Activated naive CD8-positive, alpha-beta T cell treated with anti-CD3 and anti-CD28 coated beads, Interleukin-2, amount 50 U/mL, for 16 hours (primary cell): Measurements from ENCODE around the gene CCDC106.
A peak's percentile ranks its signal among the peaks of the same experiment; 100 is the strongest.

Experiments
- DNase-seq: peaks from one replicate; pipeline ENCODE4 v3.0.0-alpha.2; 2020; ENCODE audit warnings: low read depth, low spot score

Gene CCDC106

GRCh38 chr19:55647732-55648584, at the start of gene CCDC106:
CCDC106 (plus strand) TSS chr19:55648212; CDS start chr19:55649047, 835 bp downstream.
- DNase-seq = no peak

DNA sequence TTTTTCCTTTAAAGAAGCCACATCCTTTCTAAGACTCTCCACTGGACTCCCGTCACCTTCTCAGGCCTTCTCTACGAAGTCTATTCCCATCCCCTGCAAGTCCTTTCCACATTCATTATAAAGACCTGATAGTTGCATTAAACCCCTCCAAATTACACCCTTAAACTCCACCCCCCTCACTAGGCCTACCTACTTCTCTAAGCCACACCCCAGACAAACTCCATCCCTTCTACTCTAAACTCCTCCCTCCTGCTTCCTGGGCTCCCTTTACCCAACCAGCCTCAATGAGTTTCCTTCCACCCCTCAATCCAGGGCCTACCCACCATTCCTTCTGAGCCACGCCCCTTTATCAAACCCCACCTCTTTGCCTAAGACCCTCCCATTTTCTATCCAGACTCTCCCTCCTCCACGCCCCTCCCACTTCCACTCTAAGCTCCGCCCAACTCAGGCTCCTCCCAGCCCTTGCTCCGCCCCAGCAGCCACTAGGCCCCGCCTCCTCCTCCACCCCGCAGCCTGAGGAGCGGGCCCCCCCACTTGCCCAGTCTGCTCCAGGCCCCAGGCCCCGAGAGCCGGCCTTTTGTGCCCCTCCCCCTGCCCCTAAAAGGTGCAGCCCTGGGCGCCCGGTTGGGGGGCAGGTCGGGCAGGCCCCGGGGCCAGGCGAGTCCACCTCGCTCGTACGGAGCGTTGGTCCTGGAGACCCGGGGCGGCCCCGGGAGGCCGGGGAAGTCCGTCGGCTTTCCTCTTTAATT, 49.1 kb upstream of the CCDC106 start:
- DNase-seq = peak; percentile 79

GRCh38 chr19:55599468-55599841, 48.6 kb upstream of the CCDC106 start, which contains the start of gene FIZ1:
FIZ1 (minus strand) TSS chr19:55599517; CDS start chr19:55597865, 1,652 bp downstream.
- DNase-seq = peak; percentile 92

DNA sequence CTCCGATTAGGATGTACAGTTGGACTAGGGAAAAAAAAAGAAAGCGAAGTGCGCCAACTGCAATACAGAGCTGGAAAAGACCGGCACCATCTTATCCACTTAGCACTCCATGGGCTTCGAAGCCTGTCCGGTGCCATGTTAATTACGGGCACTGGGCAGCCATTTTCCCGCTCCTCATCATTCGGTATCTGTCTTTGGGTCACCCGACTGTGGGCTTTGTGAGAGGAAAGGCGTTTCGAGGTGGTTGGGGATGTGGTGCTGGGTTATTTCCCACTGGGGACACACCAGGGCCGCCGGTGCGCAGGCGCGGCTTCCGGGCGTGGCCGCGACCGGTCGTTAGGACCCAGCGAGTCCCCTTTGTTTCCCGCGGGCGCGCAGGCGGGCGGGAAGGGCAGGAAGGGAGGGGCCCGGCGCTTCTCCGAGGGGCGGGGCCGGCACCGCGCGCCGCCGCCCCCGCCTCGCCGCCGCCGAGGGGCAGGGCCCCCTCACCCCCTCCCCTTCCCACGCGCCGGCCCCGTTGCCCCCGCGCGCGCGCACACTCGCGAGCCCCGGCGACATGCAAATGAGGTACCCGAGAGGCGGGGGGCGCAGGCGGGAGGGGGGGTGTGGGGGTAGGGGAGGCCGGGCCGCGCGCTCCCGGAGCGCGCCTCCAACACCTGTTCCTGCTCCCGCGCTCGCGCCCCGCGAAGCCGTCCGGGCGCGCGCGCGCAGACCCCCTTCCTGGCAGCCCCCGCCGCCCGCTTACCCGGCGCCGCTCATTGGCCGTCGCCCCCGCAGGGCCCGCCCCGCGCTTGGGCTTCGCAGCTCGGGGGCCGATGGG, 48.0 kb upstream of the CCDC106 start, which contains the start of gene ZNF524:
Gene ZNF524 (plus strand): TSS at position 447 of the 820 bp plus-strand sequence. CDS start 1,825 bp downstream, outside the sequence.
- peak; percentile 61 for DNase-seq

DNA sequence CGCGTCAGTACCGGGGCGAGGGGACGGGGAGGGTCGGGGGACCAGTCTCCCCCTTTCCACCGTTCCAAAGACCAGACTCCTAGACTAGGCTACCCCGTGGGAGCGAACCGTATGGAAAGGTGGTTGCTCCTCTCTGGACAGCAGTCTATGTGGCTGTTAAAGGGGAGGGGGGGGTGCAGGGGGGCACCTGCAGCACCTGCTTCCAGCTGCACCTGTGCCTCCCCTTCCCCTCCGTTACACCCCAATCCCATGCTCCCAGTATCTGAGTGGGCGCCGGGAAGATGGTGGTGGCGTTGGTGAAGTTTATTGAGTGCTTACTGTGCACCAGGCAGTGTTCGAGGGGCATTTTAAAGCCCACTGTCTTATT, 47.4 kb upstream of the CCDC106 start:
- DNase-seq = no peak

DNA sequence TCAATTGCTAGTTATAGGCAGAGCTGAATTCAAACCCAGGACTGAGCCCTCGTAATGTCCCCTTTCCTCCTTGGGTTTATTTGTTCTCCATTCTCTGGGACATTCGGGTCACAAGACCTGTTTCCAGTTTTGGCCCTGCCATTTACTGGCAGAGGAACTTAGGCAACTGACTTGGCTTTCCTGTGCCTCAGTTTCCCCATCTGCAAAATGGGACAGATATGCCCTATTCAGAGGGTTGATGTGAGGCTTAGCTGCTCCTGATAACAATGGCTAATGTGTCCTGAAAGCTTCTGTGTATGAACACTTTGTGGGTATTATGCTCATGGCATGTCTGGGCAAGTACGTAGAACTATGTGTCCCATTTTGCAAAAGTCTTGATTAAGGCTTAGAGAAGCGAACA, 46.9 kb upstream of the CCDC106 start:
- no peak for DNase-seq

DNA sequence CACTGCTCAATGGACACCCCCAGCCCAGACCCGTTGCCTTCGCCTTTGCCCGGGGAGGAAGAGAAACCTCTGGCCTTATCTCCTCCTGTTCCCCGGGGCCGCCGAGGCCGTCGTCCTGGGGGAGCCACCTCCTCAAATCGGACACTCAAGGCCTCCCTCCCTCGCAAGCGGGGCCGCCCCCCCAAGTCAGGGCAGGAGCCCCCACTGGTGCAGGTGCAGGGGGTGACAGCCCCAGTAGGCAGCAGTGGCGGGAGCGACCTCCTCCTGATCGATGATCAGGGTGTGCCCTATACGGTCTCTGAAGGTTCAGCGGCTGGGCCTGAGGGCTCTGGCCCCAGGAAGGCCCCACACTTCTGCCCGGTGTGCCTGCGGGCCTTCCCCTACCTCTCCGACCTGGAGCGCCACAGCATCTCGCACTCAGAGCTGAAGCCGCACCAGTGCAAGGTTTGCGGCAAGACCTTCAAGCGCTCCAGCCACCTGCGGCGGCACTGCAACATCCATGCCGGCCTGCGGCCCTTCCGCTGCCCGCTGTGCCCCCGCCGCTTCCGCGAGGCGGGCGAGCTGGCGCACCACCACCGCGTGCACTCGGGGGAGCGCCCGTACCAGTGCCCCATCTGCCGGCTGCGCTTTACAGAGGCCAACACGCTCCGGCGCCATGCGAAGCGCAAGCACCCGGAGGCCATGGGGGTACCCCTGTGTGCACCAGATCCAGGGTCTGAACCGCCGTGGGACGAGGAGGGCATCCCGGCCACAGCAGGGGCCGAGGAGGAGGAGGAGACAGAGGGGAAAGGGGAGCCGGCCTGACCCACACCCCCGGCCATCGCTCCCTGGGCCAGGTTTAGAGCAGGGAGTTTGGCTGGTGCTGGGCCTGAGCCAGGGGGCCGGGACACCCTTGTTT, 45.7 kb upstream of the CCDC106 start:
- DNase-seq = no peak

DNA sequence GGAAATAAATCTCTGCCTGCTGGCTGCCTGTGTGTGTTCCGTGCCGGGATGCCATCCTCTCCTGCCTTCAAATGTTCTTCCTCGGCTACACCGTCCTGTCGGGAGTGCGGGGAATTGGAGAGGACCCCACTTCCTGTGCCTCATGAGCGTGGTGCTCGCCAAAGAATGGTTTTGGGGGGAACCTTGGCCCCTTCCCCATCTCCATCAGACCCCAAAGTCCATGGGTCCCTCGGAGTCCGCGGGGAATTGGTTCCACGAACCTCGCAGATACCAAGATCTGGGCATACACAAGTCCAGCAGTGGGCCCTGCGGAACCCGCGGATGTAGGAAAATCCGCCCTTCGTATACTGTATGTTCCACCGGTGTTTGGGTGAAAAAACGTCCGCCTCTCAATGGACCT, 44.9 kb upstream of the CCDC106 start:
- DNase-seq = no peak

DNA sequence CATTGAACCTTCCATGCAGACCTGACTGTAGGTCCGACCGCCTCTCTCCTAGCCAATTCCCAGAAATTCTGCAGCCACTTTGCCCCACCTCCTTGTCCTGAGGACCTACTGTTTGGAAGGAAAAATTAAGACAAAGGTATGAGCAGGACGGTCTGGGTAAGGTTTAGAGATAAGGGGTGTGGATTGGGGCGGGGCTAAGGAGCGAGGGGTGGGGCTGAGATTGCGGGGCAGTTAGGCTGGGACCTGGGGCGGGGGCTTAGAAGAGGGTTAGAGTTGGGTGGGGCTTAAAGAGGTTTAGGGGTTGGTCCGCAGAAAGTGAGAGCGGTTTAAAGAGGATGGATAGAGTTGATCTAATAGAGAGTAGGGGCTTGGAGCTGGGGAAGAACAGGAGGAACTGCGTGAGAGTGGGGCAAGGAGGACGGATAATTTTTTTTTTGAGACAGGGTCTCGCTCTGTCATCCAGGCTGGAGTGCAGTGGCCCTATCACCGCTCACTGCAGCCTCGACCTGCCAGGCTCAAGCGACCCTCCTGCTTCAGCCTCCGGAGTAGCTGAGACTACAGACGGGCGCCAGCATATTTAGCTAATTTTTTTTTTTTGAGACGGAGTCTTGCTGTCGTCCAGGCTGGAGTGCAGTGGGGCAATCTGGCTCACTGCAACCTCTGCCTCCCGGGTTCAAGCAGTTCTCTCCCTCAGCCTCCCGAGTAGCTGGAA, 44.3 kb upstream of the CCDC106 start:
- DNase-seq = no peak

DNA sequence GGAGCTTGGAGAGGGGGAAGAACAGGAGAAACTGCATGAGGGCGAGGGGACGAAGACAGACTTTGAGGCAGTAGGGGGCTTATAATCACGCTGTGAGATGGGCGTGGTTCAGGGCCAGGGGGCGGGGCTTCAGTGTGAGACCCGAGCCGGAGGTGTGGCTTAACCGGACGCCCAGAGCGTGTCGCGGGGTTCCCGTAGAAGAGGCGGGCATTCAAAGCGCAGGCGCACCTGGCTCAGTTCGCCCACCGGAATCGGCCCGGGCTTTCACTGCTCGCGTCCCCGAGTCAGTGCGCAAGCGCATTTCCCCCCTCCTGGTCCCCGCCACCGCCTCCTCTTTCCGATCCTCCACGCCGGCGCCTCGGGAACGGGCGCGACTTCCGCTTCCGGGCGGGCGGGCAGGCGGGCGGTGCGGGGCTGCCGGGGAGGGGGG, 42.8 kb upstream of the CCDC106 start:
- peak; percentile 98 for DNase-seq

DNA sequence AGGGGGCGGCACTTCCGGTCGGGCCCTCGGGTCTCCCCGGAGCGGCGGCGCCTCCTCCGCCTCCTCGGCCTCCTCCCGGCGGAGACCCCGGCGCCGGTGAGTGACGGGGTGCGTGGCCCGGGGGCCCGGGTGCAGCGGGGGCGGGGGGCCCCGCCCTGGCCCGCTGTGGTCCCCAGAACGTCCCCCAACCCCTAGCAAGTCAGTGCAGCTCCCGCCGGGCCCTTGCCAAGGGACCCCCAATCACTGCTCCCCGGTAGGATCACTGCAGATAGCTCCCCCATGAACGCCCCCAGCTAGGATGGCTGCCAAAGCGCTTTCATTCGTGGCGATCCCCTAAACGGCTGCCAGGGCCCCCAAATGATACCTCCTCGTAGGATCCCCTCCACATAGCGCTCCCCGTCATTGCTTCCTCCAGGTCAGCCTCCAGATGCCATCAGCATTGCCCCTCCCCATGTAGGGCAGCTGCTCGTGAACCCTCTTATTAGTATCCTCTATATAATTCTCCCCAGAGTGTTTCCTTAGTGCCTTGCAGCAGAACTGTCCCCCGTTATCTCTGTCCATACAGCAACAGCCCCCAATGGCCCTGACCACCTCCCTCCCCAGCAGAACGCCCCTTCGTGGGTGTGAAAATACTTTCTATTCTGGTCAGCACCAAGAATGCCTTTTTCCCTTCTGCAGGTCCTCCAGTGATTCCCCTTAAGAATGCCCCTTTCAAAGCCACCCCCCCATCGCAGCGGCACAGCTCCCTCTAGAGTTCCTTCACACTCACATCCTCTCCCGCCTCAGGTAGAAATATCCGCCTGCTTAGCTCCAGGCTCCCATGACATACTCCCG, 42.2 kb upstream of the CCDC106 start, which contains the start of gene ZNF865:
Gene ZNF865 (plus strand): TSS at position 11 of the 834 bp plus-strand sequence. CDS start 7,972 bp downstream, outside the sequence.
- no peak for DNase-seq

- DNase-seq = no peak
These were observed 41.6 kb upstream of the CCDC106 start for GRCh38 chr19:55606471-55606787.

DNA sequence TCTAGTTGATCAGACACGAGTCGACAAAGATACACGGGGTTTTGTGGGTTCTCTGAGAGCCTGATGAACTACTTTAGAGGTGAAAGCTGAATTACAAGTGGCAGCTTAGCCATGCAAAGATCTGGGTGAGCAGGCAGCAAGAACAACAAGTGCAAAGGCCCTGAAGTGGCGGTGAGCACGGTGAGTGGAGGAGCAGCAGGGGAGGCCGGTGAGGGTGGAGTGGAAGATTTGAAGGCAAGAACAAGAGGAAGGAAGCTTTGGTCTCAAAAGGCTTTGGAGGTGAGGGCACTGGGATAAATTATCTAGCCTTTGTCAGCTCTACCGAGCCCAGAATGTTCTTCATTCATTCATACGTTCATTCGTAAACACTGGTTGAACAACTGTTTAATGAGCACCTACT, 41.2 kb upstream of the CCDC106 start:
- no peak for DNase-seq

DNA sequence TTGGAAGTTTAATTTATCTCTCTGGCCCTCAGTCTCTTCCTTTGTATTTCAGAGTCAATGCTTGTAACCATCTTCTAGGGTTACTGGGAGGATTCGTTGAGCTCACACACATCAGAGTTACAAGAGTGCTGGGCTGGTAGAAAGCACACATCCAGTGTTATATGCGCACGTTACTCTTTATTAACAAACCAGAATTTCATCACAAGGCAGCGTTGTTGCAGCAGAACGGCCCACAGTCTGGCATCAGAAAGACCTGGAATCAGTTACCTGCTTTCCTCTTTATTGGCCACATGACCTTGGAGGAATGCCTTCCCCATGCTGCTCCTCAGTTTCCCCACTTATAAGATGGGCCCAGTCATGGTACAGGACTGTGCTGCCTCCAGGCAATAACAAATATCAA, 38.7 kb upstream of the CCDC106 start:
- DNase-seq = no peak

DNA sequence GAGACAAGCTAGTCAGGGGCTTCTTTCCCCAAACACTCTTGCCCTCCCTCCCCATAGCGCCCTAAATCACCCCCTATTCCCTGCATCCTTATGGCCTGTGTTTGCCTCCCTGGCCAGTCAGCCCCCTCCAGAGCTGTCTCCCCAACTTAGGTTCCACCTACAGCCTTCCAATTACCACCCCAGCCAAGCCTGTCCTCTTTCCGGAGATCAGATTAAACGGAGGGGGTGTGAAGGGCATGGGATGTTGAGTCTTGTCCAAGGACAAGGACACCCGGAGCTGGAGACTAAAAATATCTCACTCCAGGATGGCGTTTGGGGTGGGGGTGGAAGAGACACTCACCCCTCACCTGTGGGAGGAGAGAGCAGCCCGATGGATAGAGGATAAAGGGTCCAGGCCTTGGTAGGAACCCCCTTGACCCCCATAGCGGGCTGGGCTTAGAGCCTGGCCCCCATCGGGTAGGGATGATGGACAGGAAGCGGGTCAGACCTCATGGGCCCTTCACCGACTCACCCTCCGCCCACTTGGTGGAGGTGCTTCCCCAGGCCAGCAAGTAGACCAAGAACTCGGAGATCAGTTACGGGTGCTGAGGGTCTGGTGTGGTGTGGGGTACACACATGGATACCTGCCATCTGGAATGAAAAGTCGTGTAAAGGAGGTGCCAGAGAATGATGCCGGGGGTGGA, 36.6 kb upstream of the CCDC106 start:
- no peak for DNase-seq

GRCh38 chr19:55611983-55612645, 35.9 kb upstream of the CCDC106 start:
- DNase-seq = no peak

DNA sequence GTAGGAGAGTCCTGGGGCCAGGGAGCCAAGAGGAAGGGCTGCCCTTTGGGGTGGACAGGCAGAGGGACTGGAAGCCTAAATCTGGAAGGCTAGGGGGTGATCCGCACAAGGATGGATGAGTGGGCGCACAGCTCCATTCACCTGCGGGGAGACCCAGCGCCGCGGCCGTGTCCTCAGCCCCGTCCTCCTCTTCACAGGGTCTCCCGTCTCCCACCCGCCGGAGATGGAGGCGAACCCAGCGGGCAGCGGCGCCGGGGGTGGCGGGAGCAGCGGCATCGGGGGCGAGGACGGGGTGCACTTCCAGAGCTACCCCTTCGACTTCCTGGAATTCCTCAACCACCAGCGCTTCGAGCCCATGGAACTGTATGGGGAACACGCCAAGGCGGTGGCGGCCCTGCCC, 34.6 kb upstream of the CCDC106 start:
- DNase-seq = no peak
